COLO668 (cell line): ENCODE data around the gene TRIP10.
"Not testable (repeated sequence)": the region's sequence is repeated elsewhere in the genome, so short reads cannot be mapped to it uniquely, and the experiment has no call there.

ENCODE experiments used
- DNase-seq: peaks from one replicate; lab custom pipeline; 2025; ENCODE audit not compliant: unreplicated experiment; lab: John Stamatoyannopoulos, UW

The TRIP10 gene

GRCh38 chr19:6767081-6767356 lies 27.5 kb downstream of the TRIP10 start:
- DNase-seq = no peak

- DNase-seq = peak; percentile 92
Measured at GRCh38 chr19:6767357-6768235, 28.1 kb downstream of the TRIP10 start, which contains the start of gene SH2D3A. Gene SH2D3A (minus strand): TSS chr19:6767435. CDS start chr19:6763748, 3,687 bp downstream.

GRCh38 chr19:6768236-6768785 lies 28.8 kb downstream of the TRIP10 start:
- no peak for DNase-seq

- DNase-seq = no peak
Measured at GRCh38 chr19:6769006-6769619, 29.6 kb downstream of the TRIP10 start.

- DNase-seq = not testable (repeated sequence)
Measured at GRCh38 chr19:6771648-6772027, 32.2 kb downstream of the TRIP10 start.

GRCh38 chr19:6772028-6772865 lies 32.8 kb downstream of the TRIP10 start, which contains the start of gene VAV1:
Gene VAV1 (plus strand): TSS chr19:6772708. CDS start chr19:6772808, 100 bp downstream.
- DNase-seq = peak; percentile 17

- no peak for DNase-seq
Measured at GRCh38 chr19:6772866-6773322, 33.4 kb downstream of the TRIP10 start.

- DNase-seq = no peak
Measured at GRCh38 chr19:6773323-6773931, 33.9 kb downstream of the TRIP10 start.

GRCh38 chr19:6774821-6775707 lies 35.6 kb downstream of the TRIP10 start:
- no peak for DNase-seq

- not testable (repeated sequence) for DNase-seq
Measured at GRCh38 chr19:6776045-6776444, 36.6 kb downstream of the TRIP10 start.

GRCh38 chr19:6776999-6777398 lies 37.5 kb downstream of the TRIP10 start:
- no peak for DNase-seq

- DNase-seq = no peak
Measured at GRCh38 chr19:6777434-6777833, 38.0 kb downstream of the TRIP10 start.

- DNase-seq = no peak
Measured at GRCh38 chr19:6778386-6778785, 38.9 kb downstream of the TRIP10 start.

GRCh38 chr19:6779206-6779605 lies 39.7 kb downstream of the TRIP10 start:
- no peak for DNase-seq

GRCh38 chr19:6787393-6787792 lies 47.9 kb downstream of the TRIP10 start:
- DNase-seq = no peak

GRCh38 chr19:6788896-6789295 lies 49.4 kb downstream of the TRIP10 start:
- no peak for DNase-seq

- no peak for DNase-seq
Measured at GRCh38 chr19:6790194-6791128, 51.0 kb downstream of the TRIP10 start.

- no peak for DNase-seq
Measured at GRCh38 chr19:6791237-6791636, 51.8 kb downstream of the TRIP10 start.

- no peak for DNase-seq
Measured at GRCh38 chr19:6793411-6793810, 53.9 kb downstream of the TRIP10 start.
